GM21526 (cell line): ENCODE results near the gene PRKAG3.

ENCODE experiments used
- ATAC-seq: cut with Tn5 transposase; IDR thresholded peaks from one replicate; pipeline ENCODE4 v1.9.1; 2021; ENCODE audit warnings: moderate library complexity; ENCODE audit not compliant: unreplicated experiment, low FRiP score

Gene PRKAG3

DNA sequence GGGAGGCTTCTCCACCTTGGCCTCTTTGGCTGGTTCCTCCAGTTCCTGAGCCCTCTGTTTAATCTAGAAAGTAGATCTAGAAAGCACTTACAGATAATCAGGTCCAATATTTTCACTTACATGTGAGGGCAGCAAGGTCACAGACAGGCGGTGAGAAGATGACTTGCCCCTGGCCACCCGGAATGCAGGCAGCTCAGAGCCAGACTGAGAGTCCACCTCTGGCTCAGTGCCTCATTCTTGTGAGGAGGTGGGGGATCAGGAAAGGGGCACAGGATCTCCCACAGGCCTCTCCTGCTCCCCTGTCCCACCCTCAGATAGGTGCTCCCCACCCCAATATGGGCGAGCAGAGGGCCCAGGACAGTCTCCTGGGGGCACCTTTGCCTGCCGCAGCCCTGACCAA lies 33.8 kb upstream of the PRKAG3 start:
- no peak for ATAC-seq

DNA sequence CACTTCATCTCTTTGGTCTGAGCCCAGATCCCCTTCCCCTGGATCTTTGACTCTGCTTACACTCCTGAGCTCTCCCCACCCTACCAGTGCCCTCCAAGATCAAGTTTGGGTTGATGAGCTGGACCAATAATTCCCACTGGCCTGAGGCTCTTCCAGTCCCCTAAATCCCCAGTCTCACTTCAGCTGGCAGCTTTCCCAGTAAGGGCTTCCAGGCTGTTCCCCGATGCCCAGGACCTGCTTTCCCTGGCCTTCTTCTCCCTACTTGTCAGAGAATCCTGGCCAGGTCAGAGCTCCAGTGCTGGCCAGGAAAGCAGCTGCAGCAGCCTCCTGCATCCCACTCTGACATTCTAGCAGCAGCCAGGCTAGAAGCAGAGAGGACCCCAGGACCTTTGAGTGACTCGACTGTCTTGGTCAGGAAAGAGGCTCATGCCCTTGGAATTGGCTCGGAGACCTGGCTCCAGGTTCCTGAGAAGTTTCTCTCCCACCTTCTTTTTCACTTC lies 31.5 kb upstream of the PRKAG3 start:
- no peak for ATAC-seq

DNA sequence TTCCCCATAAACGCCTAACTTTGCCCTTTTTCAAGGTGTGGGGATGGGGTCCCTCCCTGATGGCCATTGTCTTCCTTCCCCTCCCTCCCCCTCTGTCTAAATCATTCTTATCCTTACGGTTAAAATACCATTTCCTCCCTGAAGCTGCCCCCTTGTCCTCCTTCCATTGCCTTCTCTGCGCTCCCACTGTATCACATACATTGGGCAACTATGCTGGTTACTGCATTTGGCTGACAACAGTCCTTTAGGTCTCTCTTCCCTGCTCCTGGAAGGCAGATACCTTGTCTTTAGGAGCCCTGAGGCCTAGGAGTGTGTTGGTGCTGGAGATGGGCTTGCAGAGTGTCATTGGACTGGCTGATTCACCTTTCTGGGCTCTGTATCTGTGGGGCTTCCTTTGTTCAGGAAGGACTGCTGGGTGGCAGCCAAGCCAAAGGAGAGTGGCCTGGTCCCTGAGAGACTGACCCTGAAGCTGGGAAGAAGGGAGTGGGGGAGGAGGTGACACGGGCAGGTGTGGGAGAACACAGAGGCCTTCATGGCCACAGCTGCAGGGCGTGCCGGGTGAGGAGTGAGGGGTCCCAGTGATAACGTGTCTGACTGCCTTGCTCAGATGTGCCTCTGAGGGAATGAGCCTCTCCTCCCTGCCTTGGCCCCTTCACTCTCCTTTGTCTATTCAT lies 30.2 kb upstream of the PRKAG3 start:
- no peak for ATAC-seq

DNA sequence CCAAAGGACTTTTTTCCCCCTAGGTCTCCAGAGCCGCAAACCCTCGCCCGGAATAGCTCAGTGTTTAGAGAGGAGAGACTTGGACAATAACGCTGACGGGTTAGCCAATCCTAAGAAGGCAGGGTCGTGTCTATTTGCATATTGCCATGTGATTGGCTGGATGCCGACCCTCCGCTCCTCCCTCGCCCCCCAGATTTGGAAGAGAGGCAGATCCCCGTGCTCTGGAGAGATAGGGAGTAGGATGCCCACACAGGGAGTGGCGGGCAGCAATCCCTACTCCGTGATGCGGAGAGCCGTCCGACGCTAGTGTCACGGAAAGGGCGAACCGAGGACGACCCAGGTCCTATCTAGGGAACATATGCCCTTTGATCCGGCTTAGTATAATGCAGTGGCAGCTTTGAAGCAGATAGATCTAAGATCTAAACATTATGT lies 29.4 kb upstream of the PRKAG3 start:
- no peak for ATAC-seq

DNA sequence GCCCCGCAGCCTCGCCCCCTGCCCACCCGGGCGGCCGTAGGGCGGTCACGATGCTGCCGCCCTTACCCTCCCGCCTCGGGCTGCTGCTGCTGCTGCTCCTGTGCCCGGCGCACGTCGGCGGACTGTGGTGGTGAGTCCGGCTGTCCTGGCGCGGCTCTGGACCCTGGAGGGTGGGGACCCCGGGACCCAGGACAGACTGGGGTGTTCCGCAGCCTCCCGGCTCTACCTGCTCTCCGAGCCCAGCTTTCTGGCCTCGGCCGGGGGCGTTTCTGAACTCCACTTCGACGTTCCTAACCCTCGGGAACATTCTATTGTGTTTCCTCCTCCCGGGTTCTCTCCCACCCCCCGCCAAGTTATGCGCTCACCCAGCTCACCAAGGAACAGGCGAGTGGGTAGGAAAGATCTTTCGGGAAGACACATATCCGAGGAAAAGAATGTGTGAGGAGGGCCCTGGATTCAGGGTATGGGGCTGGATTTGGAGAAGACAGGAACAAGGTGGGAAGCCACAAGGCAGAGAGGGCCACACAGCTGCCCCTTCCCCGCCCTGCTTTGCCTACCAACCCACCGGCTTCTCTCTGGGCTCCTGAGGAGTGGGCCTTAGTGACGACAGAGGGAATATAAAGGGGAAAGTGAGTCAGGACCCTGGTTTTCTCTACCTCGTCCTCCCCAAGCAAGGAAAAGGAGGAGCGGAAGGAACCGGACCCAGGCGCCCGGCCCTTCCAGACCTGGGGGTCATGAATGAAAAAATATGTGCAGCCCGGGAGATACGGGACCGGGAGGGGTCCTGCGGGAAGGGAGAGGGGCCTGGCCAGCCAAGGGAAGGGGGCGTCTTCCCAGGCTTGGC lies 28.6 kb upstream of the PRKAG3 start:
- no peak for ATAC-seq

DNA sequence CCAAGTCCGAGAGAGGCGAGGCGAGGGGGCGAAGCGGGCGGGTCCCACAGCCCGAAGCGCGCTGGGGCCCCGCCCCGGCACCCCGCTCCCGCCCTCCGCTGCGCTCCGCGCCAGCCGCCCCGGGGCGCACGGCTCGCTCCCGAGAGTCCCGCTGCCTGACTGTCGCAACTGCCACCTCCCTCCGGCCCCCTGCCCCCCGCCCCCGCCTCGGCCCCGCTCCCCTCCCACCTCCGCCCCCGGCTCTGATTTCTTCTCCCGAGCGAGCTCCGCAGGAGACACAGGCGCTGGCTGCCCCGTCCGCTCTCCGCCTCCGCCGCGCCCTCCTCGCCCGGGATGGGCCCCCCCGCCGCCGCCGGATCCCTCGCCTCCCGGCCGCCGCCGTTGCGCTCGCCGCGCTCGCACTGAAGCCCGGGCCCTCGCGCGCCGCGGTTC lies 28.0 kb upstream of the PRKAG3 start, which contains the start of gene WNT6:
Gene WNT6 (plus strand): TSS at position 250 of the 432 bp plus-strand sequence. CDS start 233 bp downstream, outside the sequence.
- no peak for ATAC-seq

DNA sequence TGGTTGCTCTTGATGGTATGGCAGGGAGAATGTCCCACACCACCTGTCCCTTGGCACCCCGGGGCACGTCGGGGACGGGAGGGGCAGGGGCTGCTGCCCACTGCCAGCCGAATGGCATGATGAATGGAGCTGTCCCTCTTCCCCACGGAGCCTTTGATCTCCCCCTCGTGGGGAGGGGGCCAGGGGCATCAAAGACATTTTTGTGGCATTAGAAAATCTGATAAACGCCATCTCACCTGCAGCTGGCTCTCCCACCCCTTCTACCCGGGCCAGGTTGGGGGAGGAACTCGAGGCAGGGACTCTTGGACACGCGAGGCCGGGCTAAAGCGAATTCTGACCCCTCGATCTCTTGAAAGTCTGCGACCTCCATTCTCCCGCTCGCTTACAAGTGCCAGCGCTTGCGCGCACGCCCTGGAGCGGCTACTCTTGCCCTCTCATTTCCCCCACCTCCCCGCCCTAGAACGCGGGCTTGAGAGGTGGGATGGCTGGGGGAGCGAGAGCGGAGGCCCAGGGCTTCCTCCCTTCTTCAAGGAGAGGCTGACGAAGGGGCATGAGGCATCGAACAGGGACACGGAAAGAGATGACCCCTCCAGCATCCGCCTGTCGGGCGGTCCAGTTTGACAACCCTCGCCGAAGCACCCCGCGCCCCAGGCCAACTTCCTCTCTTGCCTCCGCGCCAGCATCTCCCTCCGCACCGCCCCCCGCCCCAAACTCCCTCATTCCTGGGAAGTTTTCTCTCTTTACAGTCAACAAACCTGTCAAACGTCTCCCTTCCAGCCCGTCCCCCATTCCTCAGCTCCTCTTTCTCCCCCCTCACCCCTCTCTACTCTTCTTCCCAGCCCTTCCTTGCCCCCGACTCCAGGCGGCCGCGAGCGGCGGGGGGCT lies 27.3 kb upstream of the PRKAG3 start:
- ATAC-seq: no peak

DNA sequence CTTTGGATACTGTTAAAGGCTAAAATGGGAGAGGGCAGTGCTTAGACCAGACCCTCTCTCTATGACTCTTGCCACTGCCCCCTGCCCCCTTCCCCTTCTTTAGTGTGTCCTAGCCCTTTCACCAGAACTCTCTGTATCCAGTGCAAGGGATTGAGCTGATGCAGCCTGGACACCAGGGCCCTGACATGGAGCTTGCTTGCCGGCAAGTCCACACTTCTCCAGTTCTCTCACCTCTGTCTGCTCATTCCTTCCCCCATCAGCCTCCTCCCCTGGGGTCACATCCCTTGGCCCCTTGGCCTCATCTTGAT lies 26.5 kb upstream of the PRKAG3 start:
- ATAC-seq: no peak

DNA sequence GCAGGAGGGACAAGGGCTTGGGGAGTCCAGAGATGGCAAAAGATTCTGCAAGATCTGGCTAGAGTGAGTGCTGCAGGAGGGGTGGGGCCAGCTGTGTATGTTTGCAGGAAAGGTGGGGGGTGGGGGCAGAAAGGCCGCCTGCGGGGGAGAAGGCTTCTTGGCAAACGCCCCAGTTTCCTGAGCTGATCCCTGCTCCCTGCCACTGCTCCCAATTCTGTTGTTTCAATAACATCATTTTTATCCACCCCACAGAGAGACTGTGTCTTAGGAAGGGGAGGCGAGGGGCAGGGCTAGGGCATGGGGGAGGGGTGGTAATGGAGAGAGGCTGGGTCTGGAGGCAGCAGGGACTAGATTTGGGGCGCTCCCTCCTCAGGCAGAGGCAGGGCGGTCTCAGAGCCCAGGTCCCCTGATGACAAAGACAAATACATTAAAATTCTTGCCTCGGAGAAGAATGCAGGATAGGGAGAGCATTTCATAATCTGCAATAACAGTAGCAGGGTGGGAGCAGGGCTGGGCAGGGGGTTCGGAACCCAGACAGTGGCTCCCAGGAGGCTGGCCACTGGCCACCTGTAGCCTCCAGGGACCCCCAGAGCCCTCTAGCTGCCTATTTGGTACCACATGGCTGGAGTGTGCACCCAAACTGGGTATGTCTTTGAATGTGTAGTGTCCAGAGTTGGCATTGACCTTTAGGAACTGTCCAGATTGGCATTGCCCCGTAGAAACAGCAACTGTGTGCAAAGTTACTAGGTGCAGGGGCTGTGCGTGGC lies 26.0 kb upstream of the PRKAG3 start:
- ATAC-seq: no peak

DNA sequence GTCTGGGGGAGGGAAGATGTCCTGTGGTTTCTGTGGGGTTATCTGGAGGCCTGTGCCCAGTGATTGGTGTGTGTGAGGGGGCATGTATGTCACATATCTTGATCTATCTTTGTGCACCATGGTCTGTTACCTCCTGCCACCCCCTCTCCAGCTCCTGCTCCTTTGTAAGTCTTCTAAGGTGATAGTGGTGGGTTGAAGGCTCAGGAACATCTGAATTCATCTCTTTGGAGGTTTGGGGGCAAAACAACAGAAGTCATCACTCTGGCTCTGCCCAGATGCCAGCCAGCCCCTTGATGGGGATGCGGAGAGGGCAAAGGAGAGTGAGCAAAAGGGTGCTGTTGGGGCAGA lies 25.3 kb upstream of the PRKAG3 start:
- ATAC-seq: no peak

DNA sequence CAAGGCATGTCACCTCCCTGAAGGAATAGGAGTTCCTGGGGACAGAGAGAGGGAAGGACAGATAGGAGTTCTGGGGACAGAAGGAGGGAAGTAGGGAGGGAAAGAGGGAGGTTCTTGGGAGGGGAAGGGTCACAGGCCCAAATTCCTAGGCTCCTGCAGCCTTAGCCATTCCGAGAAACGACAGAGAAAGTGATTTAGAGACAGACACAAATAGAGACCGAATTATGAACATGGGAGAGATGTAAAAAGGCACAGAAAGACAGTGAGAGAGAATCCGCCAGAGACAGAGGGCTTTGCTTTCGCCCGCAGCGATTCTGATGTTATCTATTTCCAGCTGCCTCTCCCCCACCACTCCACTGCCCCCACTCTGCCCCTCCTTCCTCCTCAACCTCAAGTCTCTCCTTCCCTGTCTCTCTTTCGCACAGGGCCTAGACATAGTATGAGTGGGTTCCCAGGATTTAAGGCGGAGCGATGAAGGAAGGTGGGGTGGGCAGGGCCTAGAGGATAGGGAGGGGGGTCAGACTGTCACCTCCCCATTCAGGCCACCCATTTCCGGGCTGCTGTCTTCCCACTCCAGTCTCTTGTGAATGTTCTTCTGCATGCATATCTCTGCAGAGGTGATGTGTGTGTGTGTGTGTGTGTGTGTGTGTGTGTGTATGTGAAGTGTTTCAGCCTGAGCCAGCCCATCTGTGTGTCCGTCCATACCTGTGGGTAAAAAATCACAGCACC lies 24.7 kb upstream of the PRKAG3 start:
- ATAC-seq: no peak

DNA sequence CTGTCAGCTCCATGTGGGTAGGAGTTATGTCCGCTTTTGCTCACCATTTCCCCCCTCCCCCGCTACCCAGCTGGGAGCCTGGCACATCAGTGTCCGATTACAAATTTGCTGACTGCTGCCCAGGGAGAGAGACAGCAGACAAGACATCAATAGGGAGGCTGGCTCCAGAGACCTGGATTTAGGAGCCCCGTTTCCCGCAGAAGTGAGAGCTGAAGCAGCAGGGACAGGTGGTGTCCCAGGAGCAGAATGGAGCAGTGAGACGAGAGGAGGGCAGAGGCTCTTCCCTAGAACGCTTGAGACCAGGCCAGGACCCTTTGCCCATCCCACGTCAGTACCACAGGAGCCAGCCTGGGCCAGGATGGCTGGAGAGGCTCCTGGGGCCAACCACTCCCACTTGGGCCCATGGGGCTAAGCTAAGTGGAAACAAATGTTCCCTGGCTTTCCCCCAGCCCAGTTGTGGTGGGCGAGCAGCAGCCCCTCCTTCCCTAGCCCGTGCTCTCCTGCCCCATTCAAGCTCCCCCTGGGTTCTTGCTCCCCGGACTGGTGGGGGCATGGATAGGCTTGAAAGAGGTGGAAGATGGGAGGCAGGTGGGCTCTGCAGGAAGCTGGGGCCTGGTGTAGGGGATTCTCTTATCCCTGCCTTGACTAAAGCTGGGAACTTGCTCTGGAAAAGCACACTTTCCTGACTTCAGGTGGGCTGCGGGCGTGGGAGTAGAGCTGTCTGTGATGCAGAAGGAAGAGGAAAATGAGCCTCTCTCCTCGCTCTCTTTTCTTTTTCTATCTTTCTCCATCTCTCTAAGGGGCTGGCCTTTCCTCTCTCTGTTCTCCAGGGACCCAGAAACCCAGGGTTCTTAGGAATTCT lies 23.9 kb upstream of the PRKAG3 start:
- no peak for ATAC-seq

DNA sequence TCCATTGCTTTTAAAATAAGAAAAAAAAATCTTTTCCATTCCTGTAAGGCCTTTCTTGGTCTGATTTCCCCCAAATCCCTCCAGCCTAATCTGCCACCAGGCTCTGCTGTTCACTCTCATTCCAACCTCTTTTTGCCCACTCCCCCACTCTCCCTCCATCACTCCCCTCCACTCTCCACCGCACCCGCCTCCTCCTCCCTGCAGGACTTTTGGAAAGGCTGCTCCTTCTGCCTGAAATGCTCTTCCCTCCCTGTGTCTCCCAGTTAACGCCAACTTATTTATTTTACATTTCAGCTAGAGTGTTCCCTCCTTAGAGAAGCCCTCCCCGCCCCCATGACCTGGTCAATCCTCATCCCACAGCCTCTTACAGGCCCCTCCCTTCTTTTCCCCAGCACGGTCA lies 23.3 kb upstream of the PRKAG3 start:
- no peak for ATAC-seq

DNA sequence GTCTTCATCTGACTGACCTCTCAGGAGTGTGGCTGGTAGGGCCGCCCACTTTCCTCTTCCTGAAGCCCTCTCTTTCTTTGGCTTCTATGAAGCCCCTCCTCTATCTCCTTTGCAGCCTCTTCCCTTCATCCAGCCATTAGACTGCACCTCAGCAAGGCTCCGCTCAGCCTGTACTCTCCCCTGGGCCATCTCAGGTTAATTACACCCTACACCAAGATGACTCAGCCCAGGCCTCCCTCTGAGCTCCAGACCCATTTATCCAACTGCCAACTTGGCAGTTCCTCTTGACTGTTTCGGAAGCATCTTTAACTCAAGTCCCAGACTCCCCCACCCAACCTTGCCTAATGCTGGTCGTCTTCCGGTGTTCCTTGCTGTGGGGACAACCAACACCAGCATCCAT lies 22.2 kb upstream of the PRKAG3 start:
- ATAC-seq: no peak

DNA sequence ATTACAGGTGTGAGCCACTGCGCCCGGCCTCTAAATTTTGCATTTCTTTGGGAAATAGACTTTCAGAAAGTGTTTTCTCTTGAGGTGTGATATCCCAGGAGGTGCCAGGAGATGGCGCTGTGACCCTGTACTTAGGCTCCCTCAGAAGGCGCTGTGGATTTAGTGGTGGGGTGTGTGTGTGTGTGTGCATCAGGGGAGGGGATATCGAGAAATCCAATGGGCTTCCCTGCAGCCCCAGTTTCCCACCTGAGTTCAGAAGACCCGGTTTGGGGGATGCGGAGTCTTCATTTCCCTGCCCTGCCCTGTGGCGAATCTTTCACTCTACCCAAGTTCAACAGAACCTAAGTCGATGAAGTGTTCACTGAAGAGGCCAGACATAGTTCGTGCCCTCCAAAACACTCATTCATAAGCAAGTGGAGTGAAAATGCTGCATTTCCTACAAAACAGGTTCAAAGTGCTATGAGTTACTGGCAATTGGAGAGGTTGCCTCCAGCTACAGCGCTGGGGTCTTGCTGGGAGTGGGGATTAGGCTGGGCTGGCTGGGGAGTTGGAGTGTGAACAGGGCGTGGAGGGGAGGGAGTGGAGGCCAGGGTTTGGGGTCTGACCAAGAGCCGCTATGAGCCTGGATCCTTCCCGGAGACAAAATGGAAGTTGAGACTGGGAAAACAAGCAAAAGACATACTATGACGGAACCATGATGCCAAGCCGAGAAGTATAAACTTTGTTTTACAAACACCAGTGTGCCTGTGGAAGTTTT lies 21.5 kb upstream of the PRKAG3 start:
- ATAC-seq: no peak

DNA sequence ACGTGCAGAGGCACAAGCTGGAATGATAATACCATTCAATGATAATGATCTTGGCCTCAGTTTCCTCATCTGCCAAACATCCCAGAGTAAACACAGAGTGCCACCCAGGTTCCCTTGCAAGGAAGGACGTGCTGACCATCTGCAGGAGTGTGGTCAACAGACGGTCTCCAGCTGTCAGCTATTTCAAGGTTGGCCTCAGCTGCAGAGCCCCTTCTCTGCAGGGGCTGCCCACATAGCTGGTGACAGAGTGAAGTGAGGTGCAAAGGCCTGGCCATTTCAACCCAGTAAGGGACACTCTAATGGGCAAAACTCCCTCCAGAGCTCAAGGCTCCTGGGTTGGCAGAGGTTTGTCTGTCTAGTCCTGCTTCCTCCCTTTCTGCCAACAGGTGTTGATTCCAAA lies 19.7 kb upstream of the PRKAG3 start:
- no peak for ATAC-seq

DNA sequence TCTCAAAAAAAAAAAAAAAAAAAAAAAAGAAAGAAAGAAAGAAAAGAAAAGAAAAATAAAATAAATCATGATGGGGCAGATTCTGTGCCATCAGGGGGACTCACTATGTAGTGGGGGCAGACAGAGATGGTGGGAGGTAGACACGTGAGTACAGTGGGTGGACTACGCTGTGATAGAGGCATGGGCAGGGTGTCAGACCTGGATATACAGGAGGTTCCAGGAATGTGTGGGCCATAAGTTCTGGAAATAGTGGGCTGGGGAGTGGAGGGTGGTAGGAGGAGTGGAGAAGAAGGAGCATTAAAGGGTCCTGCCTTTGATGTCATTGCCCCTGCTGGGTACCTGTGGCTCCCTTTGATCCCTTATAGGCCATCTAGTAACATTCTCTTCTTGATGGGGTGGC lies 19.2 kb upstream of the PRKAG3 start:
- no peak for ATAC-seq

DNA sequence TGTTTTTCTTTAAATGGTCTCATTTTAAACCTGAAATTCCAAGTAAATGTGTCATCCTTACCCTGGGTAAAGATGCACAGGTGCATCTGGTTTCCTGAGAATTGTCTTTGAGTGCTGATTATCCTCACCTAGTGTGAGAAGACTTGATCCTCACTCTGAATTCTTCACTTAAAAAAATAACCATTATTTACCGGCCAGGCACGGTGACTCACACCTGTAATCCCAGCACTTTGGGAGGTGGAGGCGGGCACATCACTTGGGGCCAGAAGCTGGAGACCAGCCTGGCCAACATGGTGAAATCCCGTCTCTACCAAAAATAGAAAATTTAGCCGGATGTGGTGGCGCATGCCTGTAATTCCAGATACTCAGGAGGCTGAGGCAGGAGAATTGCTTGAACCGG lies 18.1 kb upstream of the PRKAG3 start:
- ATAC-seq: no peak
